Vagina (tissue), 2 donors: Measurements from ENCODE around the gene PILRB. TPM values are rescaled to one million over a fixed set of nuclear protein-coding genes. Genes with fewer than 3 reads are reported as not detected.
"Not testable (repeated sequence)": the region's sequence is repeated elsewhere in the genome, so short reads cannot be mapped to it uniquely, and the experiment has no call there.

ENCODE experiments used
- DNase-seq, 2 donors: peaks; one replicate each; pipeline ENCODE4 v3.0.0-alpha.2; 2017; ENCODE audit errors: extremely low spot score in 2 of 2
- H3K27ac ChIP-seq: fragments of 200-600 bp; sonication (generic); one replicate; pipeline ENCODE4 v1.5.1; 2019
- H3K27me3 ChIP-seq: fragments of 200-600 bp; sonication (generic); one replicate; pipeline ENCODE4 v1.5.1; 2019
- H3K36me3 ChIP-seq, 2 donors: fragments of 200-600 bp; sonication (generic); one replicate each; pipeline ENCODE4 v1.5.1; 2017 to 2019
- H3K4me1 ChIP-seq: fragments of 200-600 bp; sonication (generic); one replicate; pipeline ENCODE4 v1.5.1; 2019
- H3K4me3 ChIP-seq, 2 donors: fragments of 200-600 bp; sonication (generic); 1 replicate in 1 of 2; 2 replicates in 1 of 2; pipeline ENCODE4 v1.5.1; 2016 to 2019
- H3K9me3 ChIP-seq: fragments of 200-600 bp; sonication (generic); one replicate; pipeline ENCODE4 v1.5.1; 2019
- CTCF ChIP-seq, 3 experiments: fragments of 450-650 bp in 2 of 3; fragments of 200-600 bp in 1 of 3; sonication (generic) in 1 of 3; IDR thresholded peaks; one replicate each; pipeline ENCODE4 v1.5.1; 2017 to 2019; ENCODE audit warnings: antibody characterized with exemption in 3 of 3, mild to moderate bottlenecking in 2 of 3, moderate library complexity in 2 of 3
- POLR2A ChIP-seq, 2 donors: fragments of 450-650 bp; IDR thresholded peaks; one replicate each; pipeline ENCODE4 v1.6.1; 2017; ENCODE audit warnings: antibody characterized with exemption in 2 of 2, mild to moderate bottlenecking in 2 of 2, moderate library complexity in 2 of 2
- POLR2AphosphoS5 ChIP-seq, 2 donors: sonication (generic); formaldehyde crosslinking; IDR thresholded peaks; one replicate each; pipeline ENCODE4 v1.9.0; 2017; ENCODE audit warnings: antibody characterized with exemption in 2 of 2, mild to moderate bottlenecking in 2 of 2, low read depth in 1 of 2; ENCODE audit not compliant: insufficient read depth in 1 of 2
- intact Hi-C: fragments of 100-400 bp; cut with DNase I; formaldehyde crosslinking; loops from one replicate; pipeline ENCODE4 v1.15.1; 2023
- total RNA-seq: library from RNA; depleted of rRNA; stranded (reverse); fragments of >200 nt; gene quantifications from one replicate; pipeline ENCODE4 v1.2.3, GENCODE V29; 2016

PILRB gene
- total RNA-seq, 1 donor from 2014 or later = 56.0 TPM

GRCh38 chr7:100342765-100343164 lies 15.2 kb upstream of the PILRB start:
- Histone ChIP-seq H3K27me3 (no peaks in the 10 kb centered on the region), H3K27ac (no peak overlapping the region), H3K36me3 (peaks cover 0 to 34% of the 10 kb centered on the region in 2 donors), H3K4me1 (peaks cover 12% of the 10 kb centered on the region), H3K4me3 (no peak overlapping the region), H3K9me3 (no peaks in the 10 kb centered on the region)
- TF ChIP-seq POLR2AphosphoS5 (IDR thresholded peaks at IDR 0.05; ENCODE audit: insufficient read depth in 1 of 2, low read depth in 1 of 2) (no peak), POLR2A (IDR thresholded peaks at IDR 0.05) (no peak), CTCF (IDR thresholded peaks at IDR 0.05) (no peak)
- no peak for DNase-seq
- intact Hi-C loops = no loop called here

DNA sequence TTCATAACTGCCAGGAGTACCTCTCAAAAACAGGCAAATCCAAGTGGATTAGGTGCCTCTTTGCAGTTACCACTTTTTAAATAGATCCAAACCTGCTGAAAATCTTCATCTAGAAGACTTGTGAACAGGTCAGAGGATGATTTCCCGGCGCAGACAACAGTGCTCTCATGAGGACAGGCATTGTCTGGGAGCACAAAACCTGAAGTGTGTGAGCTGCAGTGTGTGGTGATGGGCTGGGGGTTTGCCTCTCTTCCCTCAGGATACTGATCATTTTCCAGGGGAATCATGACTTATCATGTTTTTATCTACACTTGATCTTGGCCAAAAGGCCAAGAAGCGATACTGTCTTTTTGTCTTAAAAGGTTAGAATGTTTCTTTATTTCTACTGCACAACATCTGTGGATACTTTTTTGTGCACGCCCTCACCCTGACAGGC lies 13.8 kb upstream of the PILRB start:
- H3K9me3 ChIP-seq, H3K4me3 ChIP-seq, H3K27me3 ChIP-seq, H3K27ac ChIP-seq, DNase-seq, H3K4me1 ChIP-seq, intact Hi-C loops: not testable (repeated sequence)
- peaks cover 0 to 34% of the 10 kb centered on the region in 2 donors for H3K36me3 ChIP-seq

- H3K9me3 ChIP-seq, H3K27me3 ChIP-seq, intact Hi-C loops, H3K4me3 ChIP-seq, H3K4me1 ChIP-seq, DNase-seq: not testable (repeated sequence)
- peak overlapping the region; percentile 62 for H3K27ac ChIP-seq
- peaks cover 0 to 38% of the 10 kb centered on the region in 2 donors for H3K36me3 ChIP-seq
Measured at GRCh38 chr7:100344560-100345287, 13.2 kb upstream of the PILRB start.

DNA sequence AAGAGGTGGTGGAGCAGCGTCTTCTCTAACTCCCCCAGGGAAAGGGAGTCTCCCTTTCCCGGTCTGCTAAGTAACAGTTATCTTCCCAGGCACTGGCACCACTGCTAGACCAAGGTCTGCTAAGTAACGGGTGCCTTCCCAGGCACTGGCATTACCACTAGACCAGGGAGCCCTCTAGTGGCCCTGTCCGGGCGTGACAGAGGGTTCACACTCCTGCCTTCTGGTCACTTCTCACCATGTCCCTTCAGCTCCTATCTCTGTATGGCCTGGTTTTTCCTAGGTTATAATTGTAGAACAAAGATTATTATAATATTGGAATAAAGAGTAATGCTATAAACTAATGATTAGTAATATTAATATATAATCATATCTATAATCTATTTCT lies 12.6 kb upstream of the PILRB start:
- TF ChIP-seq CTCF (IDR thresholded peaks at IDR 0.05) = peak in 1 of 3 experiments; percentile 20
- H3K27ac ChIP-seq, H3K9me3 ChIP-seq, H3K4me1 ChIP-seq, H3K27me3 ChIP-seq, DNase-seq, intact Hi-C loops, H3K4me3 ChIP-seq: not testable (repeated sequence)
- peaks cover 0 to 43% of the 10 kb centered on the region in 2 donors for H3K36me3 ChIP-seq

GRCh38 chr7:100346921-100347320 lies 11.0 kb upstream of the PILRB start:
- intact Hi-C loops = no loop called here
- peaks cover 0 to 48% of the 10 kb centered on the region in 2 donors for H3K36me3 ChIP-seq
- DNase-seq = peak in 1 of 2 donors; percentile 22

More at GRCh38 chr7:100346921-100347320, 11.0 kb upstream of the PILRB start:
- no peak for TF ChIP-seq CTCF (IDR thresholded peaks at IDR 0.05)
- TF ChIP-seq POLR2A (IDR thresholded peaks at IDR 0.05) = no peak
- no peak for TF ChIP-seq POLR2AphosphoS5 (IDR thresholded peaks at IDR 0.05; ENCODE audit: insufficient read depth in 1 of 2, low read depth in 1 of 2)
- H3K27me3 ChIP-seq = no peaks in the 10 kb centered on the region
- H3K4me3 ChIP-seq = no peak overlapping the region
- no peak overlapping the region for H3K27ac ChIP-seq
- H3K9me3 ChIP-seq = no peaks in the 10 kb centered on the region
- peaks cover 10% of the 10 kb centered on the region for H3K4me1 ChIP-seq
